Vagina (tissue), 2 donors: Measurements from ENCODE around the gene SLC25A23.

Experiments
- POLR2A ChIP-seq, 2 donors: fragments of 450-650 bp; IDR thresholded peaks; one replicate each; pipeline ENCODE4 v1.6.1; 2017; ENCODE audit warnings: antibody characterized with exemption in 2 of 2, mild to moderate bottlenecking in 2 of 2, moderate library complexity in 2 of 2
- POLR2AphosphoS5 ChIP-seq, 2 donors: sonication (generic); formaldehyde crosslinking; IDR thresholded peaks; one replicate each; pipeline ENCODE4 v1.9.0; 2017; ENCODE audit warnings: antibody characterized with exemption in 2 of 2, mild to moderate bottlenecking in 2 of 2, low read depth in 1 of 2; ENCODE audit not compliant: insufficient read depth in 1 of 2
- TF ChIP-seq, protein P1 (sequence below), 3 experiments: fragments of 450-650 bp in 2 of 3; fragments of 200-600 bp in 1 of 3; sonication (generic) in 1 of 3; IDR thresholded peaks; one replicate each; pipeline ENCODE4 v1.5.1; 2017 to 2019; ENCODE audit warnings: antibody characterized with exemption in 3 of 3, mild to moderate bottlenecking in 2 of 3, moderate library complexity in 2 of 3

DNA sequence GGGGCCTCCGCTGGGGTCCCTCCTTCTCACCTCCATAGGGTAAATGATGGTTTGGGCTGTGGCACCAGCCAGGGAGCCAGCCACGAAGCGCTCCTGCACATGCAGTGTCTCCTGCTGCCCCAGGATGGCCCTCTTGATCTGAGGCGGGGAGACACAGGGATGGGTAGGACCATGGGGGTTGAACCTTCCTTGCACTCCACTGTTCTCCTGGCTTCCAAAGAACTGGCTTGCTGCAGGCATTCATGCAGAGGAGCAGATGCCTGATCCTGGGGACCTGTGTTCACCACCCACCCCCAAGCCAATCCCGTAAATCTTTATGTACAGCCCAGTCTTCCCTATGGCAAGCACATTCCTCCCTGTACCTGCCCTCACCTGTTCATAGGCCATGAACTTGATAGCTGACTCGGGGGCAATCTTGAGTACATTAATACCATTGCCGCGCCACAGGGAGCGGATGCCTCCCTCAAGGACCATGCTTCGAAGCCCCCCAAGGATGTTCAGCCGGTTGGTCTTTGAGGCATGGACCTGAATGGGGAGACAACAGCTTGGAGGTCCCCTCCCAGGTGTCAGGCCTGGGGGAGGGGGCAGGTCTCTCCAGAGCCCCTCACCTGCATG, 5.5 kb downstream of the SLC25A23 start:
- TF ChIP-seq, protein P1, sequence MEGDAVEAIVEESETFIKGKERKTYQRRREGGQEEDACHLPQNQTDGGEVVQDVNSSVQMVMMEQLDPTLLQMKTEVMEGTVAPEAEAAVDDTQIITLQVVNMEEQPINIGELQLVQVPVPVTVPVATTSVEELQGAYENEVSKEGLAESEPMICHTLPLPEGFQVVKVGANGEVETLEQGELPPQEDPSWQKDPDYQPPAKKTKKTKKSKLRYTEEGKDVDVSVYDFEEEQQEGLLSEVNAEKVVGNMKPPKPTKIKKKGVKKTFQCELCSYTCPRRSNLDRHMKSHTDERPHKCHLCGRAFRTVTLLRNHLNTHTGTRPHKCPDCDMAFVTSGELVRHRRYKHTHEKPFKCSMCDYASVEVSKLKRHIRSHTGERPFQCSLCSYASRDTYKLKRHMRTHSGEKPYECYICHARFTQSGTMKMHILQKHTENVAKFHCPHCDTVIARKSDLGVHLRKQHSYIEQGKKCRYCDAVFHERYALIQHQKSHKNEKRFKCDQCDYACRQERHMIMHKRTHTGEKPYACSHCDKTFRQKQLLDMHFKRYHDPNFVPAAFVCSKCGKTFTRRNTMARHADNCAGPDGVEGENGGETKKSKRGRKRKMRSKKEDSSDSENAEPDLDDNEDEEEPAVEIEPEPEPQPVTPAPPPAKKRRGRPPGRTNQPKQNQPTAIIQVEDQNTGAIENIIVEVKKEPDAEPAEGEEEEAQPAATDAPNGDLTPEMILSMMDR (IDR thresholded peaks at IDR 0.05), result no peak
- no peak for TF ChIP-seq POLR2A (IDR thresholded peaks at IDR 0.05)
- no peak for TF ChIP-seq POLR2AphosphoS5 (IDR thresholded peaks at IDR 0.05; ENCODE audit: insufficient read depth in 1 of 2, low read depth in 1 of 2)
